GM18508 (cell line): ENCODE measurements around the gene DLL4.
"Not testable (repeated sequence)": the region's sequence is repeated elsewhere in the genome, so short reads cannot be mapped to it uniquely, and the experiment has no call there.

Experiments
- ATAC-seq: cut with Tn5 transposase; IDR thresholded peaks from one replicate; pipeline ENCODE4 v1.9.1; 2021; ENCODE audit warnings: moderate number of reproducible peaks; ENCODE audit not compliant: insufficient read depth, unreplicated experiment

DLL4 gene

GRCh38 chr15:40957041-40957555 is 28.0 kb downstream of the DLL4 start:
- no peak for ATAC-seq

- ATAC-seq = no peak
Observed at GRCh38 chr15:40957581-40958051, 28.5 kb downstream of the DLL4 start.

- no peak for ATAC-seq
Observed at GRCh38 chr15:40958146-40958545, 29.0 kb downstream of the DLL4 start.

GRCh38 chr15:40958723-40959122 is 29.6 kb downstream of the DLL4 start:
- ATAC-seq = no peak

GRCh38 chr15:40959331-40960141 is 30.4 kb downstream of the DLL4 start:
- no peak for ATAC-seq

GRCh38 chr15:40960151-40960885 is 31.2 kb downstream of the DLL4 start:
- ATAC-seq = no peak

- ATAC-seq = no peak
Observed at GRCh38 chr15:40960925-40961324, 31.8 kb downstream of the DLL4 start.

GRCh38 chr15:40961740-40962139 is 32.6 kb downstream of the DLL4 start:
- ATAC-seq = not testable (repeated sequence)

GRCh38 chr15:40962317-40962716 is 33.2 kb downstream of the DLL4 start:
- not testable (repeated sequence) for ATAC-seq

- ATAC-seq = no peak
Observed at GRCh38 chr15:40963201-40963600, 34.1 kb downstream of the DLL4 start.

GRCh38 chr15:40964006-40964405 is 34.9 kb downstream of the DLL4 start:
- no peak for ATAC-seq

- no peak for ATAC-seq
Observed at GRCh38 chr15:40964634-40965033, 35.5 kb downstream of the DLL4 start.

GRCh38 chr15:40968290-40969085 is 39.3 kb downstream of the DLL4 start:
- no peak for ATAC-seq

GRCh38 chr15:40969363-40969762 is 40.2 kb downstream of the DLL4 start:
- no peak for ATAC-seq

- no peak for ATAC-seq
Observed at GRCh38 chr15:40974879-40975278, 45.7 kb downstream of the DLL4 start.

- no peak for ATAC-seq
Observed at GRCh38 chr15:40976819-40977218, 47.7 kb downstream of the DLL4 start.

- ATAC-seq = no peak
Observed at GRCh38 chr15:40978141-40978540, 49.0 kb downstream of the DLL4 start.

- ATAC-seq = no peak
Observed at GRCh38 chr15:40978562-40978961, 49.4 kb downstream of the DLL4 start.

GRCh38 chr15:40981186-40981585 is 52.0 kb downstream of the DLL4 start:
- ATAC-seq = no peak

GRCh38 chr15:40982855-40983254 is 53.7 kb downstream of the DLL4 start:
- no peak for ATAC-seq
